Spleen (tissue), 11 donors: ENCODE data around the gene AKAP6. TPM values are rescaled to one million over a fixed set of nuclear protein-coding genes. Genes with fewer than 3 reads are reported as not detected.

ENCODE experiments used
- DNase-seq: peaks from one replicate; pipeline ENCODE4 v3.0.0-alpha.2; 2020
- H3K27ac ChIP-seq, 8 donors: fragments of 200-600 bp; sonication (generic) in 7 of 8; 1 replicate in 4 of 8; 2 replicates in 4 of 8; pipeline versions ENCODE4 v1.5.0 to v1.8.0; 2016 to 2021; ENCODE audit warnings: inconsistent platforms in 4 of 8, mild to moderate bottlenecking in 4 of 8, moderate library complexity in 1 of 8
- H3K27me3 ChIP-seq, 7 donors: fragments of 200-600 bp; sonication (generic) in 6 of 7; replicated peaks in 1 of 7; 1 replicate in 4 of 7; 2 replicates in 3 of 7; pipeline versions ENCODE4 v1.5.0 to v1.8.0; 2016 to 2021; ENCODE audit warnings: inconsistent platforms in 3 of 7, mild to moderate bottlenecking in 1 of 7
- H3K36me3 ChIP-seq, 6 donors: fragments of 200-600 bp; sonication (generic) in 5 of 6; 1 replicate in 4 of 6; 2 replicates in 2 of 6; pipeline versions ENCODE4 v1.5.0 to v1.8.0; 2016 to 2021; ENCODE audit warnings: inconsistent platforms in 2 of 6
- H3K4me1 ChIP-seq, 6 donors: fragments of 200-600 bp; sonication (generic) in 5 of 6; 1 replicate in 3 of 6; 2 replicates in 3 of 6; pipeline versions ENCODE4 v1.5.0 to v1.8.0; 2016 to 2021; ENCODE audit warnings: inconsistent platforms in 3 of 6
- H3K4me3 ChIP-seq, 8 donors: fragments of 200-600 bp; sonication (generic) in 7 of 8; 1 replicate in 4 of 8; 2 replicates in 4 of 8; pipeline versions ENCODE4 v1.5.0 to v1.8.0; 2016 to 2021; ENCODE audit warnings: inconsistent platforms in 4 of 8, mild to moderate bottlenecking in 4 of 8, moderate library complexity in 2 of 8
- H3K9me3 ChIP-seq, 8 donors: fragments of 200-600 bp; sonication (generic) in 7 of 8; 1 replicate in 4 of 8; 2 replicates in 4 of 8; pipeline versions ENCODE4 v1.5.0 to v1.8.0; 2016 to 2021; ENCODE audit warnings: inconsistent platforms in 4 of 8
- POLR2A ChIP-seq, 3 donors: fragments of 450-650 bp; IDR thresholded peaks; one replicate each; pipeline ENCODE4 v1.5.1; 2017; ENCODE audit warnings: antibody characterized with exemption in 3 of 3, mild to moderate bottlenecking in 1 of 3
- POLR2AphosphoS5 ChIP-seq, 3 donors: sonication (generic); formaldehyde crosslinking; IDR thresholded peaks; one replicate each; pipeline ENCODE4 v1.5.1; 2017; ENCODE audit warnings: antibody characterized with exemption in 3 of 3
- WGBS, 5 donors: extraction: QIAGEN DNeasy Blood & Tissue Kit in 3 of 5; methylation state at CpG; one replicate each; pipeline versions ENCODE4 v1.1.5 to v1.1.7; 2013 to 2018; 5-methylcytosine and 5-hydroxymethylcytosine counted together
- intact Hi-C: fragments of 100-400 bp; cut with DNase I; formaldehyde crosslinking; loops from one replicate; pipeline ENCODE4 v1.15.0; 2023; ENCODE audit warnings: low total_unique reads
- polyA plus RNA-seq, 3 donors: library from polyadenylated mRNA; stranded (reverse); fragments of 200-250 nt; gene quantifications; one replicate each; pipeline ENCODE4 v1.2.1, GENCODE V29; 2013
- total RNA-seq, 7 donors: library from RNA; depleted of rRNA in 3 of 7; stranded (reverse); fragments of >200 nt in 3 of 7; fragmentation: NEBNext Ultra II Directional in 4 of 7; extraction: Animal tissue kit (Norgen Biotek cat#: 25700) in 4 of 7; gene quantifications; one replicate each; pipeline versions ENCODE4 v1.1.0 to v1.2.1, GENCODE V29; 2016 to 2021
- TF ChIP-seq, protein P1 (sequence below), 11 experiments: fragments of 200-600 bp in 7 of 11; fragments of 450-650 bp in 4 of 11; sonication (generic) in 4 of 11; IDR thresholded peaks in 8 of 11; conservative IDR thresholded peaks in 3 of 11; 1 replicate in 7 of 11; 2 replicates in 4 of 11; pipeline versions ENCODE4 v1.4.0 to v1.8.0; 2016 to 2021; ENCODE audit warnings: antibody characterized with exemption in 11 of 11, inconsistent platforms in 4 of 11, mild to moderate bottlenecking in 1 of 11
- donor health status: healthy with polysubstance abuse.
- donor health status: DM: no; HTN: no; CAD: no; lungs with moderate emphysema.
- donor health status: DM: no; HTN: no; CAD: no.
- donor health status: Bipolar disorder and iron deficiency.
- donor health status: healthy.
- donor health status: DM: no; HTN: no; CAD: no.
- donor health status: DM: yes; HTN: yes; CAD: no.

AKAP6 gene
- total and polyA plus RNA-seq, 10 donors: 0.20 to 12.1 (median 4.8) TPM

DNA sequence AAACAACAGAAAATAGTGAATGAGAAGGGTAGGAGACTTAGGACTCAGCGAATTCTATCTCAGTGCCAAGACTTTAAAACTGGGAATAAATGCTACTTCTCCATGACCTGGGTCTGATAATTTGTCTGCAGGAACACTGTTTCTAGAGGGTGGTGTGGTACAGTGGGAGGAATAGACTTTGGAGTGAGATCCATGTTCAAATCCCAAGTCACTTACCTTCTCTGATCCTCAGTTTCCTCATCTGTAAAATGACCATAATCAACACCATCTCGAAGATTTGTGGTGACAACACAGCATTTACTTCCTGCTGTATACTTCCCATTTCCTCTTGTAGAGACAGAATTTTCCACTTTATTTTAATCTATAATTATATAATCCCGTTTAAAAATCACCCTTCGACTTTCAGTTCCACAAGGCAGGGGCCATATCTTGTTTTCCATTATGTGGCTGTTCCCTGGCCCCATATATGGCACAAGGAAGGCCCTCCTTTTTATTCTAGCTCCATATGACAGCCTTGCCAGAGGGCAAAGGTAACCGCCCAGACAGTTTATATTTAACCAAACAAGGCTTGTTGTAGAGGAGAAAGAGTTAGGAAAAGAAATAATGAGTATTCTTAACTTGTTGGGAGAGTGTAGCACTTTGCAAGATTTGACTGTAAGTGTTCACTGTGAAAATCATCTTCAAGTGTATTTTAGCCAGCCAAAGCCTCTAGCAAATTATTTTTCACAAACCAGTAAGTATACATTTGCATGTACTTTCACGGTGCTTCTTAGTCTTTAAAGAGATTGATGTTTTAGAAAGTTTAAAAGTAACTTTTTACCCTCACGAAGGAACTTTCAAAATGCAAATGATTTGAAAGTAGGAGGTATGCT is 243.1 kb downstream of the AKAP6 start:
- intact Hi-C loops: loop anchor here (10.0 kb wide), 2 partner anchors 863 to 1753 kb away; no protein-coding TSS in a partner anchor
- H3K27me3 ChIP-seq: no peaks in the 10 kb centered on the region
- TF ChIP-seq POLR2AphosphoS5 (IDR thresholded peaks at IDR 0.05) (no peak), POLR2A (IDR thresholded peaks at IDR 0.05) (no peak)
- TF ChIP-seq, protein P1, sequence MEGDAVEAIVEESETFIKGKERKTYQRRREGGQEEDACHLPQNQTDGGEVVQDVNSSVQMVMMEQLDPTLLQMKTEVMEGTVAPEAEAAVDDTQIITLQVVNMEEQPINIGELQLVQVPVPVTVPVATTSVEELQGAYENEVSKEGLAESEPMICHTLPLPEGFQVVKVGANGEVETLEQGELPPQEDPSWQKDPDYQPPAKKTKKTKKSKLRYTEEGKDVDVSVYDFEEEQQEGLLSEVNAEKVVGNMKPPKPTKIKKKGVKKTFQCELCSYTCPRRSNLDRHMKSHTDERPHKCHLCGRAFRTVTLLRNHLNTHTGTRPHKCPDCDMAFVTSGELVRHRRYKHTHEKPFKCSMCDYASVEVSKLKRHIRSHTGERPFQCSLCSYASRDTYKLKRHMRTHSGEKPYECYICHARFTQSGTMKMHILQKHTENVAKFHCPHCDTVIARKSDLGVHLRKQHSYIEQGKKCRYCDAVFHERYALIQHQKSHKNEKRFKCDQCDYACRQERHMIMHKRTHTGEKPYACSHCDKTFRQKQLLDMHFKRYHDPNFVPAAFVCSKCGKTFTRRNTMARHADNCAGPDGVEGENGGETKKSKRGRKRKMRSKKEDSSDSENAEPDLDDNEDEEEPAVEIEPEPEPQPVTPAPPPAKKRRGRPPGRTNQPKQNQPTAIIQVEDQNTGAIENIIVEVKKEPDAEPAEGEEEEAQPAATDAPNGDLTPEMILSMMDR (IDR thresholded peaks at IDR 0.05 in 8 of 11, conservative IDR thresholded peaks at IDR 0.05 in 3 of 11): no peak
- no peaks in the 10 kb centered on the region for H3K9me3 ChIP-seq
- peaks cover 0 to 4% (median 0%) of the 10 kb centered on the region in 6 donors for H3K4me1 ChIP-seq
- no peak overlapping the region for H3K27ac ChIP-seq
- no peaks in the 10 kb centered on the region for H3K36me3 ChIP-seq
- no peak for DNase-seq
- H3K4me3 ChIP-seq: no peak overlapping the region
- WGBS, 5 donors: 61 to 77% (median 63%) methylated on average over 7 of the region's 7 CpGs

DNA sequence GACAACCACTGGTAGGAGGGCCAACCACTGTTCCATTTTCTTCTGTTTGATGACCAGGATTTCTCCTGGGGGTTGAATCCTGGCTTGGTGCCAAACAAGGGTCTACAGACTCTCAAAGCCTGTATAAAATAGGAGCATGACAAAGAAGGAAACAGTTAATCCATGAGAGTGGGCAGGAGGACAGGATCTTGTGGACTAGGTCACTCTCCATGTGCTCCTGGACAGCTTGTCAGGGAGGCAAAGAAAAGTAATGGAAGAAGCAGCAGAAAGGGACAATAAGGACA is 243.7 kb downstream of the AKAP6 start:
- Histone ChIP-seq H3K9me3 (no peaks in the 10 kb centered on the region), H3K4me3 (no peak overlapping the region), H3K4me1 (peaks cover 0 to 4% (median 0%) of the 10 kb centered on the region in 6 donors), H3K27me3 (no peaks in the 10 kb centered on the region), H3K27ac (no peak overlapping the region), H3K36me3 (no peaks in the 10 kb centered on the region)
- DNase-seq: no peak
- intact Hi-C loops: loop anchor here (10.0 kb wide), 2 partner anchors 862 to 1752 kb away; no protein-coding TSS in a partner anchor
- TF ChIP-seq POLR2A (IDR thresholded peaks at IDR 0.05): no peak
- TF ChIP-seq, protein P1 (IDR thresholded peaks at IDR 0.05 in 8 of 11, conservative IDR thresholded peaks at IDR 0.05 in 3 of 11): no peak
- TF ChIP-seq POLR2AphosphoS5 (IDR thresholded peaks at IDR 0.05): no peak

DNA sequence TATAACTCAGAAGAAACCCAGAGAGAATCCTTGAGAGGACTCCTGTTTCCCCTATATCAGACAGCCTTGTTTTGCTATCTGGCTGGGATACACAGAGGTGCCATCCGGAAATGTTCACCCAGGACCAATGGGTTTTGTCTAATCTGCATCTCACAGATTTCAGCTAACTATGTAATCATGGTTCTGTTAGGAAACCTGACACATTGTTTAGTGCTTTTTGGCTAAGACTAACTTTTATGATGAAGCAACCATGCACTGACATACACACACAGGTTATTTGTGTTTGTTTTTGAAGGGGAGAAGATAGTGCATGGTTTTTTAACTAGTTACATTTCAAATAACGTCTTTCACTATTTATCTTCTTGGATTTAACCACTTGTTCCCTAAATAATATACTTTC is 245.2 kb downstream of the AKAP6 start:
- intact Hi-C loops: loop anchor here (10.0 kb wide), 2 partner anchors 861 to 1751 kb away; no protein-coding TSS in a partner anchor

More for the DNA sequence above, 245.2 kb downstream of the AKAP6 start:
- DNase-seq: no peak
- WGBS, 5 donors: 67 to 87% (median 73%) methylated on average over 2 of the region's 2 CpGs
- Histone ChIP-seq H3K9me3 (no peaks in the 10 kb centered on the region), H3K4me1 (peaks cover 0 to 4% (median 0%) of the 10 kb centered on the region in 6 donors), H3K36me3 (no peaks in the 10 kb centered on the region), H3K27ac (no peak overlapping the region), H3K27me3 (no peaks in the 10 kb centered on the region), H3K4me3 (no peak overlapping the region)
- no peak for TF ChIP-seq POLR2A (IDR thresholded peaks at IDR 0.05)
- no peak for TF ChIP-seq POLR2AphosphoS5 (IDR thresholded peaks at IDR 0.05)
- TF ChIP-seq, protein P1 (IDR thresholded peaks at IDR 0.05 in 8 of 11, conservative IDR thresholded peaks at IDR 0.05 in 3 of 11): no peak
